HS-5 (cell line): ENCODE results near the gene BTNL8.

Experiments used
- DNase-seq: peaks from one replicate; pipeline ENCODE4 v3.0.0-alpha.2; 2012; ENCODE audit warnings: low read depth

BTNL8 gene

DNA sequence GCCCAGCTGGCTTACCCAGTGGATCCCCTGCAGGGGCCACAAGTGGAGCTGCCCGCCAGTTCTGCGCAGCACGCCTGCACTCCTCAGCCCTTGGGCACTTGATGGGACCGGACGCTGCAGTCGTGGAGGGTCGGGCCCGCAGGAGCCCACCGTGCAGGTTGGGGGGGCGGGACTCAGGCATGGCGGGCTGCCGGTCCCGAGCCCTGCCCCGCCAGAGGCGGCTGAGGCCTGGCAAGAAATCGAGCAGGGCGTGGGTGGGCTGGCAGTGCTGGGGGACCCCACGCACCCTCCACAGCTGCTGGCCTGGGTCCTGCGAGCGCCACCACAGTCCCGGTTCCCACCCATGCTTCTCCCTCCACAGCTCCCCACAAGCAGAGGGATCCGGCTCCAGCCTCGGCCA, 70.4 kb downstream of the BTNL8 start:
- DNase-seq = no peak

DNA sequence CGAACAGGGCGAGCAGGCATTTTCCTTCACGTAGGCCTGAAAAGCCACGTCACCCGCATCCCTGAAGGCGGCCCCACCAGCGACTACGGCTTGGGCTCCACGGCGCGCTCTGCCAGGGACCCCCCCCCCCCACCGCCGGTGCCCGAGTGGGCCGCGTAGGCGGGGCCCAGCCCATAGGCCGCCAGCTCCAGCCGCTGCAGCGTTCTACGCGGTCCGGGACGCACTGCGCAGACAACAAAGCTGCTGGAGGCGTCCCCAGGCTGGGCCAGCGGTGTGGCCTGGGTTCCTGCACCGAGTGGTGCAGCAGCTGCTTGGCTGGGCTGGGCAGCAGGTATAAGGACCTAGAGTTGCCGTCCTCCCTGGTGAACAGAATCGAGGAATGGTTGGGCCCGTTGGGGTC, 71.4 kb downstream of the BTNL8 start:
- no peak for DNase-seq

DNA sequence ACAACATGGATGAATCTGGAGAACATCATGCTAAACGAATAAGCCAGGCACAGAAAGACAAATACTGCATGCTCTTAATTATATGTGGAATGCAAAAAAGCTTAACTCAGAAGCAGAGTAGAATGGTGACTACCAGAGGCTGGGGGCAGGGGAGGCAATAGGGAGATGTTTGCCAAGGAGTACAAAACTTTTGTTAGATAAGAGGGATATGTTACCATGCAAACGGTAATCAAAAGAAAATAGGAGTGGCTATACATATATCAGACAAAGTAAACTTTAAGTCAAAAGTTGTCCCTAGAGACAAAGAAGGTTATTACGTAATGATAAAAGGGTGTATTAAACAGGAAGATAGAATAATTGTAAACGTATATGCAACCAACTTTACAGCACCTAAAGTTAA, 71.9 kb downstream of the BTNL8 start:
- no peak for DNase-seq

DNA sequence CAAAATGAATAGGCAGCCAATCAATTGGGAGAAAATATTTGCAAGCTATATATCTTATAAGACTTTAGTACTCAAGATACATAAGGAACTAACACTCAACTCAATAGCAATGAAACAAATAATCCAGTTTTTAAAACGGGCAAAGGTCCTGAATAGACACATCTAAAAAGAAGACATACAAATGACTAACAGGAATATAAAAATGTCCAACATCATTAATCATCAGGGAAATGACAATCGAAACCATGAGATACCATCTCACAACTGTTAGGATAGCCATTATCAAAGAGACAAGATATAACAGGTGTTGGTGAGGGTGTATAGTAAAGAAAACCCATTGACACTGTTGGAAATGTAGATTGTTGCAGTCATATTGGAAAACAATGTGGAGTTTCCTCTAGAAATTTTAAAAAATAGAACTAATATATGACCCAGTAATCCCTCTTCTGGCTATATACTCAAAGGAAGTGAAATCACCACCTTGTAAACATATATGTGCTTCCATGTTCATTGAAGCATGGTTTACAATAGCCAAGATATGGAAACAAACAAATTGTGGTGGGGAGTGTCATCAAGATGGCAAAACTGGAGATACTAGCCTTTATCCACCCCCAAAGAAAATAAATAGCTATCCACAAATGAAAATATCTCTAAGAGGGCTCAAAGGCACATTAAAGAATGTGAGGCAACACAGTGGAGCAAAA, 75.8 kb downstream of the BTNL8 start:
- DNase-seq = no peak

GRCh38 chr5:180975338-180975737, 76.4 kb downstream of the BTNL8 start:
- no peak for DNase-seq

GRCh38 chr5:180976518-180976917, 77.6 kb downstream of the BTNL8 start:
- DNase-seq = no peak

DNA sequence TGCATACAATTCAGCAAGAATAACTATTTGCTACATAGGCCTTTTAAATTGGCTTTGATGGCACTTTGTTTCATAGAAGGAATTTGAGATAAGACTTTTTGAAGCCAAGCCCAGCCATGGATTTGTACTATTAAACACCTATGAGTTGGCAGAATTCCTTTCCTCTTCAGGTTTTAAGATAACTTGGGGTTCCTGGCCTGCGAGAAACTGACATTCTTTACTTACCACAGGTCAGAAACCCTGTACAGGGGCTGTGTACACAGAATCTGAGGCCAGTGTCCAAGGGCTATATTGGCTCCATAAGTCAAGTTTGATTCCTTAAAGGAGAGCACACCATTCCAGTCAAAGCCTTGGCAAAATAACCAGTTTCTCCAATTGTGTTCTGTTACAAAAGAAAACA, 78.9 kb downstream of the BTNL8 start:
- no peak for DNase-seq

DNA sequence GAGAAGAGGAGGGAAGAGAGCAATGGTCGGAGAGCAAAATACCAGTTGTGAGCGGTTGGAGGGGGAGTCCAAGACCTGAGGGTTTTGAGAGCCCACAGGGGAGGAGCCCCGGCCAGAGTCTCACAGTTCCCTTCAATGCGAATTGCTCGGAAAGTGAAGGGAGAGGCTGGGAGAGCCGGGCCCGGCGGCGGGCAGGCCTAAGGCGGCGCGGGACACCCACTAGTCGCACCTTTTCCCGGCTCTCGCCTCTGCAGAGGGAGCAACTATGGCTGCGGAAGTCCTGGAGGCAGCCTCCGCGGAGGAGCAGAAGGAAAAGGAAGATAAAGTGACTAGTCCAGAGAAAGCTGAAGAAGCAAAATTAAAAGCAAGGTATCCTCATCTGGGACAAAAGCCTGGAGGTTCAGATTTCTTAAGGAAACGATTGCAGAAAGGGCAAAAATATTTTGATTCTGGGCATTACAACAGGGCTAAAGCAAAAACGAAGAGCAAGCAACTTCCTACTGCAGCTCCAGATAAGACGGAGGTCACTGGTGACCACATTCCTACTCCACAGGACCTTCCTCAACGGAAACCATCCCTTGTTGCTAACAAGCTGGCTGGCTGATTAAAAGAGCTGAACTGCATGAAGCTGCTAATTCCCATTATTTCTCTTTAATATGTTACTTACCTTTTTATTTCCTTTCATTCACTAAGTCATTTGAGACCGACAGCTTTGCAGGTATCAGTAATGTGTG, 83.2 kb downstream of the BTNL8 start:
- no peak for DNase-seq

DNA sequence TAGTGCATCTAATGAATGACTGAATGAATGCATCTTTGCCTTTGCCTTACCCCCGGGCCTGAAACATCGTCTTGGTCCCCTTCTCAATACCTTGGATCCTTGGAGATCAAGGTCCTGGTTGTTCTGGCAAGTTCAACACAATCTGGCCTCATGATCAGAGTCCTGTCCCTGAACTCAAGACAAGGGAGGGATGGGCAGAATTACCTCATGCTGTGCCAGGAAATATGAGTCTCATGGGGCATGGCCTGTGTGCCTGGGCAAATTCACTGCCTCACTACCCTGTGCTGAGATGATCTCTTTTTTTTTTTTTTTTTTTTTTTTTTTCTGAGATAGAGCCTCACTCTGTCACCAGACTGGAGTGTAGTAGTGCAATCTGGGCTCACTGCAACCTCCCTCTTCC, 89.1 kb downstream of the BTNL8 start:
- DNase-seq = no peak

DNA sequence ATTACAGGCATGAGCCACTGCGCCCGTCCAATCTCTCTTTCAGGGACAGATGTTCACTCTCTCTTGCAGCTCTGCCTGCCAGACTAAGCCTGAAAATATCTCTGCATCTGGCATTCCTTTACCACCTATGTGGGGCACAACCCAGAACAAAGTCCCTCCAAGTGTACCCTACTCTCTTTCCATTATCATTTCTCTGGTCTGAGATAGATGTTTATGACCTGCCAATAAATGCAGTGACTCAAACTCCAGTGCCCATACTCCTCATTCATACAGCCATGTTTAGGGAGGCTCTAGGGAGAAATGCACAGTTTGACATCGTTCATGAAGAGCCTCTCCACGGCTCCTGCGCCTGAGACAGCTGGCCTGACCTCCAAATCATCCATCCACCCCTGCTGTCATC, 89.6 kb downstream of the BTNL8 start, which contains the start of gene BTNL3:
Gene BTNL3 (plus strand): TSS at position 255 of the 400 bp plus-strand sequence. CDS start 183 bp downstream, outside the sequence.
- DNase-seq = no peak

DNA sequence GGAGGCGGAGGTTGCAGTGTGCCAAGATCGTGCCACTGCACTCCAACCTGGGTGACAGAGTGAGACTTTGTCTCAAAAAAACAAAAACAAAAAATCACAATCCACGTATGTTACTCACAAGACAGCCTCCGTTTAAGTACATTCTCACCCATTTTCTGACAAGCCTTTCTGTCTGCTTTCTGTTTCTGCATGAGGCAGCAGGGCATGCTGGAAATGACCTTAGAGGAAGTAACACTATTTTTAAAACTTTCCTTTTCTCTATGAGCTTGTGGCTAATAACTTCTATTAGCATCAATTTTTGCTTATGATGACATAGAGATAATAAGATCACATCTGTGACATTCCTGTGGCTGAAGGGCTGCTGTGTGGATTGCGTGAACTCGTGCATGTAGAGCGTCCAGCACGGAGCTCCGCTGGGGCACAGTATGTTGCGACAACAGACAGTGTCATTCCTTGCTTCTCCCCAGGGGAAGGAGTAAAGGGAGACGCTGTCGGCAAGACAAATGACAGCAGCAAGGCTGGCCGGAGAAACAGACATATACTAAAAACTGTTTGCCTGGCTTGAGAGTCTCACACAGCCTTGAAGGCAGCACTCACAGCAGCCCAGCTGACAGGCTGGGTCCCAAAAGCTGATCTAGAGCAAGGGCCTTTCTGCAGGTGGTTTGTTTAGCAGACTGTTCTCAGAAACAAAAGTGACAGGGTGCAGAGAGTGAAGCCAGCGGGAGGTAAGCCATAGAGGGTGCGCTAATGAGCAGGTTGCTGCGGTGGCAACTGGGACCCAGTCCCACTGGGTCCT, 91.3 kb downstream of the BTNL8 start:
- DNase-seq = no peak

- DNase-seq = no peak
Measured at GRCh38 chr5:180990882-180991242, 91.9 kb downstream of the BTNL8 start.
